ENCODE measurements around the gene GGTLC2.
"Not testable (repeated sequence)": the region's sequence is repeated elsewhere in the genome, so short reads cannot be mapped to it uniquely, and the experiment has no call there.

GGTLC2 gene

GRCh38 chr22:22644314-22644713 is at the start of gene GGTLC2:
Gene GGTLC2 (plus strand): TSS chr22:22644614. CDS start chr22:22646346, 1,732 bp downstream.
- not testable (repeated sequence) for DNase-seq

- no peak for DNase-seq
These were observed 49.2 kb upstream of the GGTLC2 start for GRCh38 chr22:22595001-22595835.

- DNase-seq = no peak
These were observed 46.3 kb upstream of the GGTLC2 start for GRCh38 chr22:22598144-22598543.

GRCh38 chr22:22599248-22599647 is 45.2 kb upstream of the GGTLC2 start:
- DNase-seq = no peak

GRCh38 chr22:22600531-22601261 is 43.7 kb upstream of the GGTLC2 start:
- DNase-seq = no peak

GRCh38 chr22:22603470-22603947 is 40.9 kb upstream of the GGTLC2 start:
- no peak for DNase-seq

GRCh38 chr22:22604326-22605073 is 39.9 kb upstream of the GGTLC2 start:
- no peak for DNase-seq

- DNase-seq = no peak
These were observed 39.4 kb upstream of the GGTLC2 start for GRCh38 chr22:22605074-22605404.

GRCh38 chr22:22608022-22608421 is 36.4 kb upstream of the GGTLC2 start:
- DNase-seq = not testable (repeated sequence)

- DNase-seq = no peak
These were observed 35.1 kb upstream of the GGTLC2 start for GRCh38 chr22:22609291-22609690.

GRCh38 chr22:22612516-22612915 is 31.9 kb upstream of the GGTLC2 start:
- DNase-seq = no peak

- no peak for DNase-seq
These were observed 30.3 kb upstream of the GGTLC2 start for GRCh38 chr22:22614065-22614464.

- no peak for DNase-seq
These were observed 27.8 kb upstream of the GGTLC2 start for GRCh38 chr22:22616636-22617035.

- no peak for DNase-seq
These were observed 26.0 kb upstream of the GGTLC2 start for GRCh38 chr22:22618448-22618847.

GRCh38 chr22:22618923-22619322 is 25.5 kb upstream of the GGTLC2 start:
- DNase-seq = no peak

GRCh38 chr22:22619765-22620414 is 24.5 kb upstream of the GGTLC2 start:
- no peak for DNase-seq

GRCh38 chr22:22628546-22629495 is 15.6 kb upstream of the GGTLC2 start:
- not testable (repeated sequence) for DNase-seq

GRCh38 chr22:22631223-22631652 is 13.2 kb upstream of the GGTLC2 start:
- DNase-seq = not testable (repeated sequence)

GRCh38 chr22:22632226-22632625 is 12.2 kb upstream of the GGTLC2 start:
- not testable (repeated sequence) for DNase-seq

- not testable (repeated sequence) for DNase-seq
These were observed 10.9 kb upstream of the GGTLC2 start for GRCh38 chr22:22633533-22633932.

- DNase-seq = not testable (repeated sequence)
These were observed 8.2 kb upstream of the GGTLC2 start for GRCh38 chr22:22636260-22636659.
